ENCODE measurements around the gene BLTP3B. TPM values are rescaled to one million over a fixed set of nuclear protein-coding genes. Genes with fewer than 3 reads are reported as not detected.
"Not testable (repeated sequence)": the region's sequence is repeated elsewhere in the genome, so short reads cannot be mapped to it uniquely, and the experiment has no call there.

BLTP3B gene
- total RNA-seq (2022) (15.8 and 19.1 TPM in 2 replicates), Bru-seq, nascent RNA (percentile 74 among the genes with signal in this experiment), BruChase-seq, experiment 1, labeled RNA remaining after a 6-hour chase (percentile 69 among the genes with signal in this experiment), BruChase-seq, experiment 2, labeled RNA remaining after a 2-hour chase (percentile 65 among the genes with signal in this experiment)
- long read RNA-seq, full-length matches to known transcripts = 7 of 12 reads
- long read RNA-seq, partial matches to known transcripts = 2 of 12 reads
- long read RNA-seq, other reads (novel, unspliced or antisense) = 3 of 12 reads

GRCh38 chr12:100142851-100143559 is at the start of gene BLTP3B:
BLTP3B (minus strand) TSS chr12:100142874; CDS start chr12:100142635, 239 bp downstream.
- Mint-ChIP-seq H3K36me3 (ENCODE audit: insufficient read depth, unreplicated experiment) (peaks cover 23% of the 10 kb centered on the region), H3K27me3 (ENCODE audit: unreplicated experiment) (no peaks in the 10 kb centered on the region), H3K9me3 (ENCODE audit: low read depth, unreplicated experiment) (no peaks in the 10 kb centered on the region), H3K4me3 (ENCODE audit: low read depth, unreplicated experiment) (peak within 1 kb of the TSS; percentile 98), H3K4me1 (ENCODE audit: low read depth, unreplicated experiment) (peaks cover 26% of the 10 kb centered on the region), H3K27ac (ENCODE audit: unreplicated experiment) (peak within 1 kb of the TSS; percentile 51)
- TF ChIP-seq CTCF (IDR thresholded peaks at IDR 0.05; ENCODE audit: unreplicated experiment) = no peak
- peak; percentile 93 for DNase-seq
- intact Hi-C loops (cut with micrococcal nuclease; ENCODE audit: unreplicated experiment) = no loop called here
- TSS peak; percentile 52 for BruUV-seq (replicated peaks)
- CTCF ChIA-PET = no interaction called here

GRCh38 chr12:100189636-100190394 is 47.1 kb upstream of the BLTP3B start:
- CTCF ChIA-PET = interaction anchor here (0.5 kb wide), 1 partner anchor 785 kb away, joined by 3 read pairs; no protein-coding TSS in a partner anchor
- no peak overlapping the region for H3K27ac Mint-ChIP-seq (ENCODE audit: unreplicated experiment)

GRCh38 chr12:100188888-100189635 is 46.4 kb upstream of the BLTP3B start:
- DNase-seq; H3K9me3 Mint-ChIP-seq (ENCODE audit: low read depth, unreplicated experiment); H3K27ac Mint-ChIP-seq (ENCODE audit: unreplicated experiment); H3K27me3 Mint-ChIP-seq (ENCODE audit: unreplicated experiment); H3K4me3 Mint-ChIP-seq (ENCODE audit: low read depth, unreplicated experiment); BruUV-seq (replicated peaks); H3K36me3 Mint-ChIP-seq (ENCODE audit: insufficient read depth, unreplicated experiment); H3K4me1 Mint-ChIP-seq (ENCODE audit: low read depth, unreplicated experiment); intact Hi-C loops (cut with micrococcal nuclease; ENCODE audit: unreplicated experiment): not testable (repeated sequence)
- CTCF ChIA-PET = interaction anchor here (0.5 kb wide), 1 partner anchor 786 kb away, joined by 3 read pairs; no protein-coding TSS in a partner anchor

More at GRCh38 chr12:100189636-100190394, 47.1 kb upstream of the BLTP3B start:
- DNase-seq = no peak
- Mint-ChIP-seq H3K36me3 (ENCODE audit: insufficient read depth, unreplicated experiment) (no peaks in the 10 kb centered on the region), H3K4me1 (ENCODE audit: low read depth, unreplicated experiment) (no peaks in the 10 kb centered on the region), H3K9me3 (ENCODE audit: low read depth, unreplicated experiment) (no peaks in the 10 kb centered on the region), H3K4me3 (ENCODE audit: low read depth, unreplicated experiment) (no peak overlapping the region), H3K27me3 (ENCODE audit: unreplicated experiment) (no peaks in the 10 kb centered on the region)
- no TSS peak for BruUV-seq (replicated peaks)
- no peak for TF ChIP-seq CTCF (IDR thresholded peaks at IDR 0.05; ENCODE audit: unreplicated experiment)
- intact Hi-C loops (cut with micrococcal nuclease; ENCODE audit: unreplicated experiment) = no loop called here

GRCh38 chr12:100187857-100188519 is 45.3 kb upstream of the BLTP3B start:
- intact Hi-C loops (cut with micrococcal nuclease; ENCODE audit: unreplicated experiment) = no loop called here
- Mint-ChIP-seq H3K36me3 (ENCODE audit: insufficient read depth, unreplicated experiment) (no peaks in the 10 kb centered on the region), H3K4me3 (ENCODE audit: low read depth, unreplicated experiment) (no peak overlapping the region), H3K4me1 (ENCODE audit: low read depth, unreplicated experiment) (no peaks in the 10 kb centered on the region), H3K9me3 (ENCODE audit: low read depth, unreplicated experiment) (no peaks in the 10 kb centered on the region), H3K27ac (ENCODE audit: unreplicated experiment) (no peak overlapping the region), H3K27me3 (ENCODE audit: unreplicated experiment) (no peaks in the 10 kb centered on the region)
- no TSS peak for BruUV-seq (replicated peaks)
- CTCF ChIA-PET = no interaction called here
- DNase-seq = no peak
- TF ChIP-seq CTCF (IDR thresholded peaks at IDR 0.05; ENCODE audit: unreplicated experiment) = no peak
